H1 (cell line): ENCODE results near the gene USP36.

Source experiments
- HDAC2 ChIP-seq, 2 experiments: fragments of 300-600 bp in 1 of 2; sonication (generic) in 1 of 2; IDR thresholded peaks; 2 replicates each; pipeline ENCODE4 v1.6.1; 2011 to 2012; ENCODE audit warnings: low read depth in 2 of 2, low read length in 2 of 2, mild to moderate bottlenecking in 2 of 2, moderate library complexity in 2 of 2, borderline replicate concordance in 1 of 2, inconsistent platforms in 1 of 2
- TEAD4 ChIP-seq: IDR thresholded peaks from 2 replicates; pipeline ENCODE4 v1.6.1; 2012; ENCODE audit warnings: low read depth, low read length, inconsistent platforms, mixed read lengths
- TF ChIP-seq, protein P1 (sequence below): IDR thresholded peaks from 2 replicates; pipeline ENCODE4 v1.6.1; 2012; ENCODE audit warnings: inconsistent platforms

DNA sequence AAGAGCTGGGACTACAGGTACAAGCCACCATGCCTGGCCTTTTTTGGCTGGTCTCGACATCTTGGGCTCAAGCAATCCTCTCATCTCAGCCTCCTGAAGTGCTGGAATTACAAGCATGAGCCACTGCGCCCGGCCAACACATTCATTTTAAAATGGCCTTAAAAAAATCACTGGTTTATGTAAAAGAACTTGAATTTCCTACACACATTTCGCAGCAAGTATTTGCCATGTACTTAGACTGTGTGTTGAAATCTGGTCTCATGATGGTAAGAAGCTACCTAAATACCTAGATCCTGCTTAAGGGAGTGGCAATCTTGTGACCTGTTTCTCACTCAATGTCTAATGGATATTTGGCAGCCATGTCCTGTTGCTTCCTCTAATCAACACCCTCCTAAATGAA is 50.1 kb downstream of the USP36 start:
- no peak for TF ChIP-seq HDAC2 (IDR thresholded peaks at IDR 0.05; ENCODE audit: borderline replicate concordance in 1 of 2, low read depth in 2 of 2, low read length in 2 of 2)
- no peak for TF ChIP-seq TEAD4
- TF ChIP-seq, protein P1, sequence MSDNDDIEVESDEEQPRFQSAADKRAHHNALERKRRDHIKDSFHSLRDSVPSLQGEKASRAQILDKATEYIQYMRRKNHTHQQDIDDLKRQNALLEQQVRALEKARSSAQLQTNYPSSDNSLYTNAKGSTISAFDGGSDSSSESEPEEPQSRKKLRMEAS = no peak
